H9 (cell line): ENCODE data around the gene KSR1. TPM values are rescaled to one million over a fixed set of nuclear protein-coding genes. Genes with fewer than 3 reads are reported as not detected.

Experiments used
- DNase-seq: peaks from one replicate; pipeline ENCODE4 v3.0.0-alpha.2; 2017
- H2AFZ ChIP-seq: one replicate; pipeline ENCODE4 v1.6.1; 2013; ENCODE audit warnings: mild to moderate bottlenecking, low read length, control low read depth, moderate library complexity
- H2AK5ac ChIP-seq: 2 replicates; pipeline ENCODE4 v1.6.1; 2013; ENCODE audit warnings: low read length, control low read depth, mixed read lengths; ENCODE audit not compliant: insufficient read length
- H2BK120ac ChIP-seq: one replicate; pipeline ENCODE4 v1.6.1; 2013; ENCODE audit warnings: low read depth, mild to moderate bottlenecking, low read length, control low read depth, inconsistent platforms; ENCODE audit not compliant: poor library complexity, severe bottlenecking
- H2BK12ac ChIP-seq: 2 replicates; pipeline ENCODE4 v1.6.1; 2013; ENCODE audit warnings: low read length, control low read depth, mixed read lengths, low read depth; ENCODE audit not compliant: insufficient read length
- H2BK15ac ChIP-seq: 2 replicates; pipeline ENCODE4 v1.6.1; 2013; ENCODE audit warnings: low read depth, low read length, control low read depth
- H2BK20ac ChIP-seq: one replicate; pipeline ENCODE4 v1.6.1; 2013; ENCODE audit warnings: low read depth, mild to moderate bottlenecking, low read length, control low read depth, inconsistent platforms; ENCODE audit not compliant: poor library complexity, severe bottlenecking
- H2BK5ac ChIP-seq: 2 replicates; pipeline ENCODE4 v1.6.1; 2013; ENCODE audit warnings: low read length, control low read depth, mixed read lengths; ENCODE audit not compliant: insufficient read length
- H3K14ac ChIP-seq: 2 replicates; pipeline ENCODE4 v1.6.1; 2013; ENCODE audit warnings: low read length, control low read depth; ENCODE audit not compliant: insufficient read depth
- H3K18ac ChIP-seq: 2 replicates; pipeline ENCODE4 v1.6.1; 2013; ENCODE audit warnings: low read depth, mild to moderate bottlenecking, mixed read lengths, low read length, control low read depth; ENCODE audit not compliant: insufficient read length
- H3K23ac ChIP-seq: 2 replicates; pipeline ENCODE4 v1.6.1; 2013; ENCODE audit warnings: low read length, control low read depth, mixed read lengths, low read depth; ENCODE audit not compliant: insufficient read length
- H3K23me2 ChIP-seq: 2 replicates; pipeline ENCODE4 v1.6.1; 2013; ENCODE audit warnings: low read depth, mild to moderate bottlenecking, mixed read lengths, low read length, control low read depth; ENCODE audit not compliant: insufficient read length, poor library complexity, severe bottlenecking
- H3K27ac ChIP-seq: 2 replicates; pipeline ENCODE4 v1.5.1; 2013; ENCODE audit warnings: low read length, control low read depth, mixed read lengths, low read depth; ENCODE audit not compliant: insufficient read length
- H3K27me3 ChIP-seq: 2 replicates; pipeline ENCODE4 v1.6.1; 2013; ENCODE audit warnings: low read length, control low read depth, inconsistent platforms; ENCODE audit not compliant: insufficient read depth
- H3K4ac ChIP-seq: 2 replicates; pipeline ENCODE4 v1.6.1; 2013; ENCODE audit warnings: low read depth, mild to moderate bottlenecking, control low read depth, inconsistent platforms, low read length, moderate library complexity
- H3K4me1 ChIP-seq: 2 replicates; pipeline ENCODE4 v1.6.1; 2013; ENCODE audit warnings: low read length, control low read depth, inconsistent platforms; ENCODE audit not compliant: insufficient read depth
- H3K4me2 ChIP-seq: 2 replicates; pipeline ENCODE4 v1.6.1; 2013; ENCODE audit warnings: low read length, control low read depth, mixed read lengths; ENCODE audit not compliant: insufficient read length, insufficient read depth
- H3K56ac ChIP-seq: 2 replicates; pipeline ENCODE4 v1.6.1; 2013; ENCODE audit warnings: low read depth, mild to moderate bottlenecking, mixed read lengths, low read length, control low read depth; ENCODE audit not compliant: insufficient read length
- H3K79me1 ChIP-seq: 2 replicates; pipeline ENCODE4 v1.6.1; 2013; ENCODE audit warnings: low read depth, mild to moderate bottlenecking, moderate library complexity, low read length, control low read depth, inconsistent platforms; ENCODE audit not compliant: insufficient read depth, poor library complexity, severe bottlenecking
- H3K79me2 ChIP-seq: 2 replicates; pipeline ENCODE4 v1.6.1; 2013; ENCODE audit warnings: low read length, control low read depth, inconsistent platforms; ENCODE audit not compliant: insufficient read depth
- H3K9ac ChIP-seq: 2 replicates; pipeline ENCODE4 v1.6.1; 2013; ENCODE audit warnings: low read length, control low read depth, mixed read lengths; ENCODE audit not compliant: insufficient read length; ENCODE audit errors: extremely low read depth
- H3K9me3 ChIP-seq: one replicate; pipeline ENCODE4 v1.6.1; 2013; ENCODE audit warnings: low read depth, low read length, inconsistent platforms; ENCODE audit not compliant: control insufficient read depth
- H3T11ph ChIP-seq: one replicate; pipeline ENCODE4 v1.6.1; 2013; ENCODE audit warnings: mild to moderate bottlenecking, low read length, control low read depth, inconsistent platforms
- H4K20me1 ChIP-seq: one replicate; pipeline ENCODE4 v1.6.1; 2013; ENCODE audit not compliant: control insufficient read depth, insufficient read length, insufficient read depth
- H4K5ac ChIP-seq: 2 replicates; pipeline ENCODE4 v1.6.1; 2013; ENCODE audit warnings: low read depth, mild to moderate bottlenecking, mixed read lengths, low read length, control low read depth; ENCODE audit not compliant: insufficient read length
- H4K8ac ChIP-seq: replicated peaks from 2 replicates; pipeline ENCODE4 v1.6.1; 2013; ENCODE audit warnings: low read length, control low read depth, mixed read lengths, low read depth; ENCODE audit not compliant: insufficient read length
- H4K91ac ChIP-seq: 2 replicates; pipeline ENCODE4 v1.6.1; 2013; ENCODE audit warnings: low read depth, mild to moderate bottlenecking, moderate library complexity, mixed read lengths, low read length, control low read depth; ENCODE audit not compliant: insufficient read length
- H3K27ac Mint-ChIP-seq, 3 experiments: 2 replicates in 2 of 3; 3 replicates in 1 of 3; pipeline ENCODE4 v1.8.0; 2020 to 2021; ENCODE audit warnings: mixed read lengths in 3 of 3, mild to moderate bottlenecking in 1 of 3, moderate library complexity in 1 of 3
- H3K27me3 Mint-ChIP-seq: 2 replicates; pipeline ENCODE4 v1.8.0; 2021; ENCODE audit warnings: low read depth, mild to moderate bottlenecking, moderate library complexity, mixed read lengths
- H3K36me3 Mint-ChIP-seq, 3 experiments: 2 replicates in 2 of 3; 3 replicates in 1 of 3; pipeline ENCODE4 v1.8.0; 2020 to 2021; ENCODE audit warnings: low read depth in 3 of 3, mixed read lengths in 3 of 3; ENCODE audit not compliant: insufficient read depth in 1 of 3
- H3K4me1 Mint-ChIP-seq, 2 experiments: 2 replicates each; pipeline ENCODE4 v1.8.0; 2020; ENCODE audit warnings: mixed read lengths in 2 of 2
- H3K4me3 Mint-ChIP-seq, 2 experiments: 2 replicates in 1 of 2; 3 replicates in 1 of 2; pipeline ENCODE4 v1.8.0; 2020 to 2021; ENCODE audit warnings: mild to moderate bottlenecking in 2 of 2, mixed read lengths in 2 of 2, moderate library complexity in 1 of 2
- H3K9me3 Mint-ChIP-seq, 2 experiments: 2 replicates in 1 of 2; 3 replicates in 1 of 2; pipeline ENCODE4 v1.8.0; 2020; ENCODE audit warnings: mild to moderate bottlenecking in 2 of 2, mixed read lengths in 2 of 2, moderate library complexity in 1 of 2
- WGBS: extraction: QIAGEN DNeasy Blood & Tissue Kit; methylation state at CpG from one replicate; pipeline ENCODE4 v1.1.7; 2013; ENCODE audit warnings: missing lambda C conversion rate, low lambda C conversion rate, mixed read lengths; ENCODE audit not compliant: insufficient read length; ENCODE audit errors: extremely low coverage; 5-methylcytosine and 5-hydroxymethylcytosine counted together
- total RNA-seq: library from RNA; stranded (reverse); gene quantifications from 2 replicates; pipeline ENCODE4 v1.2.1, GENCODE V29; 2021
- TF ChIP-seq, protein P1 (sequence below): fragments of 200-600 bp; sonication (generic); conservative IDR thresholded peaks from 3 replicates; pipeline ENCODE4 v1.8.0; 2021; ENCODE audit warnings: antibody characterized with exemption, mild to moderate bottlenecking

Gene KSR1
- total RNA-seq, 1 experiment from 2014 or later, result 44.9 TPM

DNA sequence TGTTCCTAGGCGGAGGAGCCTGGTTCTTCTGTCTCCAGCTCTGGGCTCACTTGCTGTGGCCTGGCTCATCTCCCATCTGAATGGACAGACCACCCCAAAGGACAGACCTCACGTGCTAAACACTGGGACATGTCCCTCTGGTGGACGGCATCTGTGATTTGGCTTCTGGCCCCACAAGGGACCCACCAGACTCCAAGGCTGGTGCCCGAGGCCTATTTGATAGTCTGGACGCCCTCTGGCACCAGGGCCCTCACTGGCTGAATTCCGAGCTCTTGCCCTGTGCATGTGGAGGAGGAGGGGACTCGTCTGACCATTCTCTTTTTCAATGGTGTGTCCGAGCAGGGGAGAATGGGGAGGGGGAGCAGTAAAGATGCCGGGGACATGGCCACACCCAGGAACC is 112.0 kb downstream of the KSR1 start:
- Histone ChIP-seq H3K56ac (no peak overlapping the region), H2AFZ (no peak overlapping the region), H3K79me1 (no peaks in the 10 kb centered on the region), H3K27ac (no peak overlapping the region), H3K79me2 (no peaks in the 10 kb centered on the region), H2BK15ac (no peak overlapping the region), H2BK12ac (no peak overlapping the region), H3K23ac (no peak overlapping the region), H3K4me1 (no peaks in the 10 kb centered on the region; the same call in 1 of the 2 replicates), H4K5ac (no peak overlapping the region), H4K91ac (no peak overlapping the region), H4K20me1 (no peaks in the 10 kb centered on the region), H3K4ac (no peak overlapping the region), H3K23me2 (no peaks in the 10 kb centered on the region), H3K14ac (no peak overlapping the region; the same call in 1 of the 2 replicates), H2BK5ac (no peak overlapping the region), H3K9me3 (no peaks in the 10 kb centered on the region), H2AK5ac (no peak overlapping the region), H3K18ac (no peak overlapping the region), H2BK20ac (no peak overlapping the region), H2BK120ac (no peak overlapping the region), H3K4me2 (no peak overlapping the region), H3K27me3 (no peaks in the 10 kb centered on the region), H3T11ph (no peak overlapping the region), H3K9ac (no peak overlapping the region), H4K8ac (no peak overlapping the region)
- H3K9me3 Mint-ChIP-seq, result no peaks in the 10 kb centered on the region
- H3K4me3 Mint-ChIP-seq, result no peak overlapping the region
- H3K27me3 Mint-ChIP-seq, result no peaks in the 10 kb centered on the region
- WGBS, result no CpG with 5 or more reads among the region's 9 CpGs
- TF ChIP-seq, protein P1, sequence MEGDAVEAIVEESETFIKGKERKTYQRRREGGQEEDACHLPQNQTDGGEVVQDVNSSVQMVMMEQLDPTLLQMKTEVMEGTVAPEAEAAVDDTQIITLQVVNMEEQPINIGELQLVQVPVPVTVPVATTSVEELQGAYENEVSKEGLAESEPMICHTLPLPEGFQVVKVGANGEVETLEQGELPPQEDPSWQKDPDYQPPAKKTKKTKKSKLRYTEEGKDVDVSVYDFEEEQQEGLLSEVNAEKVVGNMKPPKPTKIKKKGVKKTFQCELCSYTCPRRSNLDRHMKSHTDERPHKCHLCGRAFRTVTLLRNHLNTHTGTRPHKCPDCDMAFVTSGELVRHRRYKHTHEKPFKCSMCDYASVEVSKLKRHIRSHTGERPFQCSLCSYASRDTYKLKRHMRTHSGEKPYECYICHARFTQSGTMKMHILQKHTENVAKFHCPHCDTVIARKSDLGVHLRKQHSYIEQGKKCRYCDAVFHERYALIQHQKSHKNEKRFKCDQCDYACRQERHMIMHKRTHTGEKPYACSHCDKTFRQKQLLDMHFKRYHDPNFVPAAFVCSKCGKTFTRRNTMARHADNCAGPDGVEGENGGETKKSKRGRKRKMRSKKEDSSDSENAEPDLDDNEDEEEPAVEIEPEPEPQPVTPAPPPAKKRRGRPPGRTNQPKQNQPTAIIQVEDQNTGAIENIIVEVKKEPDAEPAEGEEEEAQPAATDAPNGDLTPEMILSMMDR, result no peak
- DNase-seq, result no peak
- peaks cover 29 to 37% of the 10 kb centered on the region in 2 experiments for H3K4me1 Mint-ChIP-seq
- peaks cover 0 to 6% (median 0%) of the 10 kb centered on the region in 3 experiments; a peak in 3 of 7 replicates for H3K36me3 Mint-ChIP-seq
- H3K27ac Mint-ChIP-seq, result peak overlapping the region; percentile 23 to 87 (median 61); a peak in 4 of 7 replicates
